GM12873 (cell line): ENCODE measurements around the gene TOPBP1.

Experiments
- CTCF ChIP-seq: IDR thresholded peaks from 2 replicates; pipeline ENCODE4 v1.5.1; 2012; ENCODE audit warnings: low read depth, mild to moderate bottlenecking, moderate library complexity, low read length, control low read depth; ENCODE audit not compliant: insufficient read depth; ENCODE audit errors: missing control alignments

The TOPBP1 gene

GRCh38 chr3:133699903-133700302 is 38.2 kb upstream of the TOPBP1 start:
- no peak for TF ChIP-seq CTCF

DNA sequence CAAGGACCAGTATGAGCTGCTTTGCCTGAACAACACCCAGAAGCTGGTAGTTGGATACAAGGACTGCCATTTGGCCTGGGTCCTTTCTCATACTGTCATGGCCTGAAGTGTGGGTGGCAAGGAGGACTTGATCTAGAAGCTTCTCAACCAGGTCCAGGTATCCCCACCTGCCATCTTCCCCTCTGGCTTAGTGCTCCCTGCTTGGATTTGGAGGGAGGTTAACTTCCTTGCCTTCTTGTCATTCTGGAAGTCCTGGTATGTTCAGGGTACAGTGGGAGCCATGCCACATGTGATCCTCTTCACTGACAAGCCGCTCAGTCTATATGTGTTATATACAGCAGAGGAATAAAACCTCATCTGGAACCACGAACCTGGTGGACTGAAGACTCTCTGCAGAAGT is 37.7 kb upstream of the TOPBP1 start:
- TF ChIP-seq CTCF, result no peak

- TF ChIP-seq CTCF, result no peak
Observed at GRCh38 chr3:133697960-133698359, 36.2 kb upstream of the TOPBP1 start.

DNA sequence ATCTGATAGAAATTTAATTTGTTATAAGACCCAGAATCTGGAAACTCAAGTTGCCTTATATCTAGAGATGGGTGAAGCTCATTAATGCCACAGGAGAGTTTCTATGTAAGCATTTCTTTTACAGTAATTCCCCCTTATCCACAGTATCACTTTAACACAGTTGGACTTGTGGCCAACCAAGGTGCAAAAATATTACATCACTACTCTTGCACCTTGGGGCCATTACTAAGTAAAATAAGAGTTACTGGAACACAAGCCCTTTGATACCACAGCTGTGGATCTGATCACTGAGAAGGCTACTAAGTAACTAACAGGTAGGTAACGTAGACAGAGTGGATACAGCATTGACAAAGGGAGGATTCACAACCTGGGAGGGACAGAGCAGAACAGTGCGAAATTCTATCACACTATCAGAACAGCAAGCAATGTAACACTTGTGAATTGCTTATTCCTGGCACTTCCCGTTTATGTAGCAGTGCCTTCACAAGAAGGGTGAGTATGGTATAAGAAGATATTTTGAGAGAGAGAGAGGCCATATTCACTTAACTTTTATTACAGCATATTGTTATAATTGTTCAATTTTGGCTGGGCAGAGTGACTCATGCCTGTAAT is 33.9 kb upstream of the TOPBP1 start:
- TF ChIP-seq CTCF, result no peak

- TF ChIP-seq CTCF, result no peak
Observed at GRCh38 chr3:133694288-133695268, 32.8 kb upstream of the TOPBP1 start.

DNA sequence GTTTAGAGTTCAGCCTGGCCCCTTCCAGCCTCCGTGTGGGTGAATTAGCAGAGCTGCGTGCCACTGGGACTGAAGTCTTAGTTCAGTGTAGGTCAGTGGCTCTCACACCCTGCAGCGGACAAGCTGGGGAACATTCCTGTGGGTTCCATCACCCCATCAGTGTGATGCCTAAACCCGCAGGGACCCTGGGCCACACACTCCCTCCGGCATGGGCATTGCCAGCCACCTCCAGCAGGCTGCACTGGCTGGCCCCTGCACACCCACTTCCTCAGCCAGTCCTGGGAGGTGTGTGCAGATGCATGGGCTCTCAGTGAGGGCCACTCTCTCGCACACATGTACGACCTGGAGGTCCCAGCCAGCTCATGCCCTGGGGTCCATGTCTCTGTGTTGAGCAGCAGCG is 32.1 kb upstream of the TOPBP1 start:
- no peak for TF ChIP-seq CTCF

DNA sequence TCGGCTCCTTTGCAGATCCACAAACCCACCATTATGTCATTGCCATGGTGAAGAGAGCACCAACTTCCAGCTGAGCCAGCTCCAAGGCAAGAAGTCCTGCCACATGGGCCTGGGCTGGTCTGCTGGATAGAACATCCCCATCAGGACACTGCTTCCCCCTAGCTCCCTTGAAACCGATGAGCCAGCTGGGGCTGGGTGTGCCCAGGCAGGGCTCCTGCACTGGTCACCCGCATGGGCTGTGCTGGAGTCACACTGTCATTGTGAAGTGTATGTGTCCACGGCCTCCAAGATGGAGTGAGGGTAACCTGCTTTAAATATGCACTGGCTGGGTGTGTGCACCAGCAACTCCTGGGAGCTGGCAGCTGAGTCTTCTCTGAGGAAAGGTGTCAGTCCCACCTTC is 31.0 kb upstream of the TOPBP1 start:
- no peak for TF ChIP-seq CTCF
